SK-N-SH treated with all-trans-retinoic acid at 6 μM for 48 hours (cell line): ENCODE results near the gene AMZ1.

ENCODE experiments used
- ARNTL ChIP-seq: fragments of 450-650 bp; formaldehyde crosslinking; IDR thresholded peaks from 2 replicates; pipeline ENCODE4 v1.5.0; 2020; ENCODE audit warnings: low read depth, mild to moderate bottlenecking, moderate library complexity, borderline replicate concordance
- CREB5 ChIP-seq: fragments of 250-450 bp; sonication (Bioruptor Pico); IDR thresholded peaks from 2 replicates; pipeline ENCODE4 v1.5.1; 2020; ENCODE audit warnings: low read depth, mild to moderate bottlenecking, moderate library complexity
- CSRNP3 ChIP-seq: fragments of 250-450 bp; sonication (Bioruptor Pico); IDR thresholded peaks from 2 replicates; pipeline ENCODE4 v1.5.1; 2021; ENCODE audit warnings: mild to moderate bottlenecking, moderate library complexity
- PATZ1 ChIP-seq: fragments of 250-450 bp; sonication (Bioruptor Pico); IDR thresholded peaks from 2 replicates; pipeline ENCODE4 v1.8.0; 2020; ENCODE audit warnings: mild to moderate bottlenecking, moderate library complexity, borderline replicate concordance
- TOX ChIP-seq: fragments of 250-450 bp; sonication (Bioruptor Pico); IDR thresholded peaks from 2 replicates; pipeline ENCODE4 v1.8.0; 2021; ENCODE audit warnings: mild to moderate bottlenecking, moderate library complexity, borderline replicate concordance
- ZFP3 ChIP-seq: fragments of 250-450 bp; sonication (Bioruptor Pico); IDR thresholded peaks from 2 replicates; pipeline ENCODE4 v1.5.0; 2020; ENCODE audit warnings: mild to moderate bottlenecking, moderate library complexity
- ZFP30 ChIP-seq: fragments of 450-650 bp; formaldehyde crosslinking; IDR thresholded peaks from 2 replicates; pipeline ENCODE4 v1.5.0; 2022; ENCODE audit warnings: mild to moderate bottlenecking, moderate library complexity
- ZNF8 ChIP-seq: fragments of 450-650 bp; formaldehyde crosslinking; IDR thresholded peaks from 2 replicates; pipeline ENCODE4 v1.5.0; 2020; ENCODE audit warnings: mild to moderate bottlenecking, moderate library complexity

- TF ChIP-seq CSRNP3 (CRISPR knock-in tag) (no peak), CREB5 (CRISPR knock-in tag) (no peak), ZNF8 (CRISPR knock-in tag) (no peak), ZFP3 (CRISPR knock-in tag) (no peak), ZFP30 (no peak), PATZ1 (CRISPR knock-in tag) (no peak), ARNTL (CRISPR knock-in tag) (no peak), TOX (CRISPR knock-in tag) (no peak)
Observed at GRCh38 chr7:2726316-2727018, 38.5 kb downstream of the AMZ1 start.
